GM19239 (cell line): ENCODE results near the gene POLDIP3.

Source experiments
- DNase-seq: peaks from one replicate; pipeline ENCODE4 v3.0.0; 2011; ENCODE audit warnings: low spot score; ENCODE audit not compliant: insufficient read length
- FAIRE-seq: peaks from 2 replicates; lab custom pipeline; 2011; peaks lifted over from hg19 to GRCh38; lab: Jason Lieb, UNC

POLDIP3 gene

GRCh38 chr22:42614312-42615091 lies at the start of gene POLDIP3:
Gene POLDIP3 (minus strand): TSS chr22:42614883. CDS start chr22:42614857, 26 bp downstream.
- FAIRE-seq (peak; percentile 99), DNase-seq (peak; percentile 93)

- peak; percentile 37 for FAIRE-seq
- DNase-seq, result peak; percentile 69
Measured at GRCh38 chr22:42661985-42662831, 47.5 kb upstream of the POLDIP3 start.

DNA sequence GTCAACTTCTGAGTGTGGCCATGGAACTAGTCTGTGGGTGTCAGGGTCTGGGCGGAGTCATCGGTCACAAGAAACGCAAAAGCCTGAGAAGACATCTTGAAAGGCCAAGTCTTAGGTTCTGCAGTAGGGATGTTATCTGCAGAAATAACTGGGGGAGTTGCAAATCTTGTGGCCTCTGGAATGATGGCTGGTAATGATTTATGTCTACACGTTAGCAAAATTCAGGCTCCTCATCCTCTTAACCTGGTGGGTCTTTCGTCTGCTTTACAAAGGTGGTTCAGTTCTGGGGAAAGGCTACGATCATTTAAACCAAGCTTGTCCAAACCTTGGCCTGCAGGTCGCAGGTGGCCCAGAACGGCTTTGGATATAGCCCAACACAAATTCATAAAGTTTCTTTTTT lies 41.9 kb upstream of the POLDIP3 start:
- FAIRE-seq (no peak), DNase-seq (no peak)

DNA sequence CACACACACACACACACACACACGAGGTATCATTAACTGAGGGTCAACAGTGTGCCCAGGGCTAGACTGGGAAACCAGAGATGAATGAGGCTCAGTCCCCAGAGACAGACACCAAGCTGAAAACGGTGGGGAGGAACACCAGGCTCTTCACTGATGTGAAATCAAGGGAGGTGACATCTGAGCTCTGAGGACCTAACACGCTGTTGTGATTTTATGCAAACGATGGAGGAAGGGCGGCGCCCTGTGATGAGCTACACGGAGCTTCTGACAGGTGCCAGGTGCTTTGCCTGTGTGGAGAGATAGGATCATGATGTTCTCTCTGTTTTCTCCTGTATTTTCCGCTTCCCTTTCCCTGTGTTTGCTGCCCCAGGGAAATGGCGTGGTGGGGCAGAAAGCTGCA lies 41.0 kb upstream of the POLDIP3 start:
- FAIRE-seq (peak; percentile 98), DNase-seq (peak; percentile 67)

GRCh38 chr22:42654436-42655073 lies 39.9 kb upstream of the POLDIP3 start:
- no peak for FAIRE-seq

DNA sequence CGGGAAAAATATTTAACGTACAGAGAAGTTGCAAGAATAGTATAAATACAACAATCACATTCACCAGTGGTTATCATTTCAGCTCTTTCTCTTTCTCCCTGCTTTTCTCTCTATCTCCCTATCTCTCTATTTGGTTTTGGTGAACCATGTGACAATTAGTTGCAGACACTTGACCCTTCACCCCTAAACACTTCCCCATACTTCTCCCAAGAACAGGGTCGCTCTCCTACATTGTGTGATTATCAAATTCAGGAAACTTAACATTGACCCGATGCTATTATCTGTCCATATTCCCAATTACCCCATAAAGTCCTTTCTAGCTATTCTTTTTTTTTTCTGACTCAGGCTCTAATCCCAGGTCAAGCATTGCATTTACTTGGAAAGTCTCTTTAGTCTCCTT lies 39.3 kb upstream of the POLDIP3 start:
- DNase-seq (no peak), FAIRE-seq (no peak)

More at GRCh38 chr22:42654436-42655073, 39.9 kb upstream of the POLDIP3 start:
- DNase-seq, result no peak

DNA sequence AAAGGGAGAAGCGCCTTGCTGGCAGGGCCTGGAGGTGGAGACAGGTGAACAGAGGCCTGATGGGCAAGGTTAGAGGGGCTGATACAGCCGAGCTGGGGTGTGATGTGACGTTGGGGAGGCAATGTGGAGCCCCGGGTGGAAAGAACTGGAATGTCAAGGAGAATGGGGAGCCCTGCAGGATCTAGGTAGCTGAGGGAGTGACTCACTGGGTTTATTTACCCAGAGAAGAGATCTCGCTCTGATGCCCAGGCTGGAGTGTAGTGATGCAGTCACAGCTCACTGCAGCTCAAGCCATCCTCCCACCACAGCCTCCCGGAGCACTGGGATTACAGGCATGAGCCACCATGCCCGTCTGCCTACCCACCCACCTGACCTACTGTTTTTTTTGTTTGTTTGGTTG lies 36.5 kb upstream of the POLDIP3 start:
- FAIRE-seq, result no peak
- DNase-seq, result no peak

DNA sequence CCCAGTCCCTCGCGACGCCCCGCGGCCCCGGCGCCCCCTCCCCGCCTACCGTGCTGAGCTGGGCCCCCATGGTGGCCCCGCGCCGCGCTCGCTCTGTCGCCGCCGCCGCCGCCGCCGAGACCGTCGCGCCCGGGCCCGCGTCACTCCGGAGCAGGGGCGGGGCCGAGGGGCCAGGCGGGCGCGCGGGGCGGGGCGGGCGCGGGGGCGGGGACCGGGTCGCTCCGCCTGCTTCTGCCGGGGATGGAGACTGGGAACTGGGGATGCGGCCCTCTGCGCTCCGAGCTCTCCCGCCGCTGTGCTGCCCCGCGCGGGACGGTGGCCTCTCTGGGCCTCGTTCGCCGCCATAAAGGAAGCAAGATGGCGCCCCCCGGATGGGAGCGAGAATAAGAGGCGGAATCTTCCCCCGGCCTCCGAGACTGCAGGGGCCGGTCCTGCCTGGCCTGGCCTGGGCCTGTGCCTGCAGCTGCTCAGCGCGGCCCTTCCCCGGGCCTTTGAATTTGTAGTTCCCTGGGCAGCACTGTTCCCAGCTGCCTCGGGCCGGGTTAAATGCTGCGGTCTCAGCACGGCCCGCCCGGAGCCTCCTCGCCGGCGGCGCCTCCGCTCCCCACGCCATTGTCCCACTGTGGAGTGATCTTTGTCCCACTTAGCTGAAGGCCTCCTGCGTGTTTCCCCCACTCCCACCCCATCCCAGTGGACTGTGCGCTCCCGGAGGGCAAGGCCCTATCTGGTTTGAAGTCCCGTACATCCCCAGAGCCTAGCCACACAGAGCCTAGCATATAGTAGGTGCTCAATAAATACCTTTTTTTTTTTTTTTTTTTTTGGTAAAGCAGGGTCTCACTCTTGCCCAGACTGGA lies 34.8 kb upstream of the POLDIP3 start, which contains the start of gene CYB5R3:
Gene CYB5R3, minus strand, starts transcription at position 147 of the 854 bp plus-strand sequence. Its CDS starts 77 bp downstream, at position 70.
- DNase-seq, result peak; percentile 95
- no peak for FAIRE-seq

- FAIRE-seq (peak; percentile 61), DNase-seq (no peak)
Measured at GRCh38 chr22:42648368-42649245, 33.9 kb upstream of the POLDIP3 start.

- DNase-seq (no peak), FAIRE-seq (no peak)
Measured at GRCh38 chr22:42648017-42648367, 33.3 kb upstream of the POLDIP3 start.

GRCh38 chr22:42646569-42647525 lies 32.2 kb upstream of the POLDIP3 start:
- no peak for FAIRE-seq
- DNase-seq, result no peak

DNA sequence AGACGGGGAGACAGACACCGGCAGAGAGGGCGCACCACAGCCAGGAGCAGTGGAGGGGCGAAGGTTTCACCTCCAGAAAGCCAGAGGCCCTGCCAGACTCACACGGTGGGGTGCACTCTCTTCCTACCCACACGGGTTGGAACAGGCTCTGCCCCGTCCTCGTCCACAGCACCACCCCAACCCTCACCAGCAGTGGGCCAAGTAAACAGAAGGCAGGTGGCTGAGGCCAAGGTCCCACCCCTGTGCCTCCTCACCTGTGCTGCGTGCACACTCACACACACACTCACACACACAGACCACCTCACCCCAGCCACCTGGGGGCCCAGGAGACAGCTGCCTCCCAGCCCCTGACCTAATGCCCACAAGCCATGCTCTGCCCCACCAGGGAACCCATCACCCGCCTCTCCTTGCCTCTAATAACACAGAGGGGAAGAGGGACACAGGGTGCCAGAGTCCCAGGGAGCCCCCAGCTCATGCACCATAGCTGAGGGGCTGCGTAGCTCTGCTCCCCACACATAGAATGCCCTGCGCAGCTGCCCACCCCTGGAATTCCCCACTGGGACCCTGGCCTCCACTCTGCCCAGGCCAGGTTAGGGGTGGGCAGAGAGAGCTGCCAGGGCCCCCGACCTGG lies 31.4 kb upstream of the POLDIP3 start:
- FAIRE-seq (no peak), DNase-seq (no peak)

GRCh38 chr22:42645341-42645937 lies 30.8 kb upstream of the POLDIP3 start:
- DNase-seq, result no peak
- no peak for FAIRE-seq

- DNase-seq (no peak), FAIRE-seq (peak; percentile 8)
Measured at GRCh38 chr22:42644422-42645340, 30.0 kb upstream of the POLDIP3 start.

DNA sequence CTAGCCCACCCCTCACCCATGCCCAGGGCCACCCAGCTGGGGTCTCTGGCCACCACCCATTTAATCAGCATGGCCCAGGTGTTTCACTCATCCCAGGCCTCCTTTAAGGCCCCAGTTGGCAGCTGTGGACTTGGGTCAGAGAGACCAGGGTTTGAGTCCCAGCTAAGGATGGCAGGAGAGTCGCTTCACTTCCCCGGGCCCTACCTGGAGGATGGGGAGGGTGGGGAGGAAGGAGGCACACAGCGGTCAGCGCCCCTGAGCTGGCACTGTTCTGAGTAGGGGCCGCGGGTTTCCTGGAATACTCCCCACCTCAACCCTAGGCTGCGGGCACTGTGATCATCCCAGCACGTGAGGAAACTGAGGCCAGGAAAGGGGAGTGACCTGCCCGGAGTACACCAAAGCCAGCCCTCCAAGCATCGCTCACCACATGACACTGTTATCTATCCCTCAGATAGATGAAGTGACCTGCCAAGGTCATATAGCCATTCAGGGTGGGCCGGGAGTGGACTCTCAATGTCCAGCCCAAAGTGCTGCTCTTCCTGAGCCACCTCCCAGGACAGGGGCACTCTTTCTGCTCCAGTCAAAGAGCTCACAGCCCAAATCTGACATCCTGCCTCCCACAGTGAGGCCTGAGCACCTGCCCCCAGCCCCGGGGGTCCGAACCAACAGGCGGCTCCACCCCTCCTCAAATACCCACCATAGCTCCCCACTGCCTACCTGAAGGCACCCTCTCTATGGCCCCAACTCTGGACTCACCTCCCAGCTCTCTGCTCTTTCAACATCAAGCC lies 29.1 kb upstream of the POLDIP3 start:
- no peak for FAIRE-seq
- no peak for DNase-seq
